ENCODE measurements around the gene ADISSP. TPM values are rescaled to one million over a fixed set of nuclear protein-coding genes. Genes with fewer than 3 reads are reported as not detected.

Gene ADISSP
- total RNA-seq, 2 donors from 2014 or later = 7.8 to 20.4 TPM

- TF ChIP-seq, protein P1, sequence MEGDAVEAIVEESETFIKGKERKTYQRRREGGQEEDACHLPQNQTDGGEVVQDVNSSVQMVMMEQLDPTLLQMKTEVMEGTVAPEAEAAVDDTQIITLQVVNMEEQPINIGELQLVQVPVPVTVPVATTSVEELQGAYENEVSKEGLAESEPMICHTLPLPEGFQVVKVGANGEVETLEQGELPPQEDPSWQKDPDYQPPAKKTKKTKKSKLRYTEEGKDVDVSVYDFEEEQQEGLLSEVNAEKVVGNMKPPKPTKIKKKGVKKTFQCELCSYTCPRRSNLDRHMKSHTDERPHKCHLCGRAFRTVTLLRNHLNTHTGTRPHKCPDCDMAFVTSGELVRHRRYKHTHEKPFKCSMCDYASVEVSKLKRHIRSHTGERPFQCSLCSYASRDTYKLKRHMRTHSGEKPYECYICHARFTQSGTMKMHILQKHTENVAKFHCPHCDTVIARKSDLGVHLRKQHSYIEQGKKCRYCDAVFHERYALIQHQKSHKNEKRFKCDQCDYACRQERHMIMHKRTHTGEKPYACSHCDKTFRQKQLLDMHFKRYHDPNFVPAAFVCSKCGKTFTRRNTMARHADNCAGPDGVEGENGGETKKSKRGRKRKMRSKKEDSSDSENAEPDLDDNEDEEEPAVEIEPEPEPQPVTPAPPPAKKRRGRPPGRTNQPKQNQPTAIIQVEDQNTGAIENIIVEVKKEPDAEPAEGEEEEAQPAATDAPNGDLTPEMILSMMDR (IDR thresholded peaks at IDR 0.05) = no peak
- DNase-seq (ENCODE audit: low spot score) (no peak), ATAC-seq (ENCODE audit: insufficient number of reproducible peaks, low FRiP score, low read depth) (no peak)
- Histone ChIP-seq H3K4me1 (ENCODE audit: control insufficient read depth in 1 of 2, low read depth in 2 of 2) (peaks cover 0 to 23% of the 10 kb centered on the region in 2 donors), H3K27me3 (replicated peaks; ENCODE audit: insufficient read depth) (no peaks in the 10 kb centered on the region), H3K4me3 (no peak overlapping the region), H3K27ac (no peak overlapping the region), H3K36me3 (no peaks in the 10 kb centered on the region), H3K9me3 (no peaks in the 10 kb centered on the region)
Measured at GRCh38 chr20:3748073-3748472, 19.5 kb downstream of the ADISSP start.

DNA sequence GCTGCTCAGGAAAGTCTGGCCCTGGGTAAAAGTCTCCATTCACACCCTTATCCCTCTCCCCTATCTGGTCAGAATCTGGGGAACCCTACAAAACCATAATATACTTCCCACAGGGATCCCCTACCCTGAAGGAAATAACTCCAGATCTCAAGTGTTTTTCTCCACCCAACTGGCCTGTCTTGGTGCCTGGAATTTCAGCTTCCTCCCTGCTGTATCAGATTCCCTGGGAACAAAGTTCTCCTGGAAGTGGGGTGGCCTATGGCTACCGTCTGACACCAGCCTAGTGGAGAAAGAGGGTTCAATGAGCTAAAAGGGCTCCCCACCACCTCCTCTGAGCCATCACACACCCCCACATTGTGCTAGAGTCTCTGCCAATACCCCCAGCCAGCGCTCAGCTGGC lies 20.1 kb downstream of the ADISSP start:
- TF ChIP-seq, protein P1 (IDR thresholded peaks at IDR 0.05) = no peak
- no peak for DNase-seq (ENCODE audit: low spot score)
- Histone ChIP-seq H3K27ac (no peak overlapping the region), H3K4me3 (no peak overlapping the region), H3K36me3 (no peaks in the 10 kb centered on the region), H3K9me3 (no peaks in the 10 kb centered on the region), H3K27me3 (replicated peaks; ENCODE audit: insufficient read depth) (no peaks in the 10 kb centered on the region), H3K4me1 (ENCODE audit: control insufficient read depth in 1 of 2, low read depth in 2 of 2) (peaks cover 0 to 22% of the 10 kb centered on the region in 2 donors)
- ATAC-seq (ENCODE audit: insufficient number of reproducible peaks, low FRiP score, low read depth) = no peak

DNA sequence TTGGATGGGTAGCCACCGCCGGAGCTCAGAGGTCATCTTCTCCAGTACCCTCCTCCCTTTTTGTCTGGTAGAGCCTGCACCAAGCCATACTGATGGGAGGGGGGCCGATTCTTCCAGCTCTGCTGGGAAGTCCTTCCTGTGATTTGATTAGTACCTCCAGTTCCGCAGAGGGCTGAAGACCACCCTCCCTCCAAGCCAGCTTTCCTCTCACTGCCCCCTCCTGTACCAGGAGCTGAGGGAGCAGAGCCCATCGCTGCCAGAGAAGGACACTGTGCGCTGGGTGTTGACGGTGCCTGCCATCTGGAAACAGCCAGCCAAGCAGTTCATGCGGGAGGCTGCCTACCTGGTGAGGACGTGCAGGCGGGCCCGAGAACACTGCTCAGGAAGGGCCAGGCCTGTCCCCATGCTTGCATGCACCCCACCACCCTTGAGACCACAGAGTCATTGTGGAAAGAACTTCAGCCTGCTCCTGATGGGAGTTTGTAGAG lies 21.8 kb downstream of the ADISSP start:
- DNase-seq (ENCODE audit: low spot score) (no peak), ATAC-seq (ENCODE audit: insufficient number of reproducible peaks, low FRiP score, low read depth) (no peak)
- no peaks in the 10 kb centered on the region for H3K9me3 ChIP-seq
- H3K27me3 ChIP-seq (replicated peaks; ENCODE audit: insufficient read depth) = no peaks in the 10 kb centered on the region
- no peak overlapping the region for H3K27ac ChIP-seq
- TF ChIP-seq, protein P1 (IDR thresholded peaks at IDR 0.05) = no peak
- H3K36me3 ChIP-seq = no peaks in the 10 kb centered on the region
- peaks cover 0 to 10% of the 10 kb centered on the region in 2 donors for H3K4me1 ChIP-seq (ENCODE audit: control insufficient read depth in 1 of 2, low read depth in 2 of 2)
- no peak overlapping the region for H3K4me3 ChIP-seq

DNA sequence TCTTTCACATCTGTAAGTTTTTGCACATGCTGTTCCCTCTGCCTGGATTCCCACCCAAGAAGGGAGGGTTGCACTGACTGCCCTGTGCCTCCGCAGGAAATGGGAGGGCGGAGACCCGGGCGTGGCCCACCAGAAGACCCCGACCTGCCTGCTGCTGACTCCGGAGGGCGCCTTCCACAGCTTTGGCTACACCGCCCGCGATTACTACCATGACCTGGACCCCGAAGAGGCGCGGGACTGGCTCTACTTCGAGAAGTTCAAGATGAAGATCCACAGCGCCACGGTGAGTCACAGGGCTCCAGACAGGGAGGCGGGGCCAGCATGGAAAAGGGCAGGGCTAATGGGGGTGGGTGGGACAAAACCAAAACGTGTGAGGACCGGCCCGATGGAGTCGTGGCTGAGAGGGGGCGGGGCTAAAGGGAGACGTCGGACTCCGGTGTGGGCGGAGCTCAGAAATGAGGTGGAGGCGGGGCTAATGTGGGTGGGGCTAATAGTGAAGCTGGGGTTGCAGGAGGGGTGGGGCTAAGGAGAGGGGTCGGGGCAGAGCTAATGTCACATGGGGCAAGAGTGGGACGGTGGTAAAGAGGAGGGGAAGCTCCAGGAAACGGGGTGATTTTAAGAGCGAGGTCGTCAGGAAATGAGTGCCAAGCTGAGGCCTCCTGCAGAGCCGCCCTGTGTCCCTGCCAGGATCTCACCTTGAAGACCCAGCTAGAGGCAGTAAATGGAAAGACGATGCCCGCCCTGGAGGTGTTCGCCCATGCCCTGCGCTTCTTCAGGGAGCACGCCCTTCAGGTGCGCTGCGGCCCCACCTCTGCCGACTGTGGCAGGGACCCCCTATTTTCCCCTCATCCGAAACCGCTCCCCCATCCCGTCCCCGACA lies 22.5 kb downstream of the ADISSP start:
- peak overlapping the region; percentile 49 for H3K4me3 ChIP-seq

DNA sequence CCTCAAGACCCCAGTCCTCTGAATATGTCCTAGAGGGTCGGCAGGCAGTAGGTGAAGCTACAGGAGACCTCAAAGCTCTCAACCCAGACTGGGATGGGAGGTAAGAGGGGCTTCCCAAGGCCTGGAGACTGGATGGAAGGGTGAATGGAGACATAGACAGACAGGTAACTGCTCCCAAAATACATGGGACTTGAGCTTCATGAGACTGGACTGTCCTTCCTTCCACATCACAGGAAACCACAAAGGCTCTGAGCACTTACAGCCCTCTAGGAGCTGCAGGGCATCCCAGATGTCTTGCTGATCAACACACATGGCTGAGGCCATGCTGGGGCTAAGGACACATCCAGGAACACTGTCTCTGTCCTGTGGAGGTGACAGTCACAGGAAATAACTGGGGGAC lies 23.5 kb downstream of the ADISSP start:
- H3K9me3 ChIP-seq = no peaks in the 10 kb centered on the region
- TF ChIP-seq, protein P1 (IDR thresholded peaks at IDR 0.05) = no peak
- no peak for ATAC-seq (ENCODE audit: insufficient number of reproducible peaks, low FRiP score, low read depth)
- H3K36me3 ChIP-seq = no peaks in the 10 kb centered on the region
- no peak overlapping the region for H3K4me3 ChIP-seq
- DNase-seq (ENCODE audit: low spot score) = no peak
- H3K4me1 ChIP-seq (ENCODE audit: control insufficient read depth in 1 of 2, low read depth in 2 of 2) = no peaks in the 10 kb centered on the region
- H3K27me3 ChIP-seq (replicated peaks; ENCODE audit: insufficient read depth) = no peaks in the 10 kb centered on the region
- H3K27ac ChIP-seq = no peak overlapping the region

More for the DNA sequence above, 22.5 kb downstream of the ADISSP start:
- TF ChIP-seq, protein P1 (IDR thresholded peaks at IDR 0.05) = no peak
- ATAC-seq (ENCODE audit: insufficient number of reproducible peaks, low FRiP score, low read depth) = no peak
- no peaks in the 10 kb centered on the region for H3K36me3 ChIP-seq
- H3K27ac ChIP-seq = no peak overlapping the region
- DNase-seq (ENCODE audit: low spot score) = no peak
- peaks cover 0 to 7% of the 10 kb centered on the region in 2 donors for H3K4me1 ChIP-seq (ENCODE audit: control insufficient read depth in 1 of 2, low read depth in 2 of 2)
- H3K27me3 ChIP-seq (replicated peaks; ENCODE audit: insufficient read depth) = no peaks in the 10 kb centered on the region
- H3K9me3 ChIP-seq = no peaks in the 10 kb centered on the region

All from thoracic aorta (tissue), 2 donors.